ENCODE results near the gene BCL7A.

GRCh38 chr12:122073815-122074214 lies 52.1 kb downstream of the BCL7A start:
- TF ChIP-seq, protein P1, sequence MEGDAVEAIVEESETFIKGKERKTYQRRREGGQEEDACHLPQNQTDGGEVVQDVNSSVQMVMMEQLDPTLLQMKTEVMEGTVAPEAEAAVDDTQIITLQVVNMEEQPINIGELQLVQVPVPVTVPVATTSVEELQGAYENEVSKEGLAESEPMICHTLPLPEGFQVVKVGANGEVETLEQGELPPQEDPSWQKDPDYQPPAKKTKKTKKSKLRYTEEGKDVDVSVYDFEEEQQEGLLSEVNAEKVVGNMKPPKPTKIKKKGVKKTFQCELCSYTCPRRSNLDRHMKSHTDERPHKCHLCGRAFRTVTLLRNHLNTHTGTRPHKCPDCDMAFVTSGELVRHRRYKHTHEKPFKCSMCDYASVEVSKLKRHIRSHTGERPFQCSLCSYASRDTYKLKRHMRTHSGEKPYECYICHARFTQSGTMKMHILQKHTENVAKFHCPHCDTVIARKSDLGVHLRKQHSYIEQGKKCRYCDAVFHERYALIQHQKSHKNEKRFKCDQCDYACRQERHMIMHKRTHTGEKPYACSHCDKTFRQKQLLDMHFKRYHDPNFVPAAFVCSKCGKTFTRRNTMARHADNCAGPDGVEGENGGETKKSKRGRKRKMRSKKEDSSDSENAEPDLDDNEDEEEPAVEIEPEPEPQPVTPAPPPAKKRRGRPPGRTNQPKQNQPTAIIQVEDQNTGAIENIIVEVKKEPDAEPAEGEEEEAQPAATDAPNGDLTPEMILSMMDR (IDR thresholded peaks at IDR 0.05) = no peak
- TF ChIP-seq EZH2 (IDR thresholded peaks at IDR 0.05; ENCODE audit: borderline replicate concordance, insufficient read depth, low read depth, low read length, poor library complexity, severe bottlenecking) = no peak

Data from B cell (primary cell).